OCI-LY7 (cell line): ENCODE measurements around the gene CTBP2.

Experiments
- EZH2phosphoT487 ChIP-seq: fragments of 200-600 bp; sonication (generic); IDR thresholded peaks from 2 replicates; pipeline ENCODE4 v1.6.1; 2018; ENCODE audit warnings: low read depth, borderline replicate concordance, mild to moderate bottlenecking, mixed run types, antibody characterized with exemption, low read length, moderate library complexity, mixed read lengths
- TF ChIP-seq, protein P1 (sequence below): fragments of 200-600 bp; sonication (generic); conservative IDR thresholded peaks from 2 replicates; pipeline ENCODE4 v1.5.1; 2014; ENCODE audit warnings: mild to moderate bottlenecking, antibody characterized with exemption, low read length, moderate library complexity, mixed read lengths

- TF ChIP-seq, protein P1, sequence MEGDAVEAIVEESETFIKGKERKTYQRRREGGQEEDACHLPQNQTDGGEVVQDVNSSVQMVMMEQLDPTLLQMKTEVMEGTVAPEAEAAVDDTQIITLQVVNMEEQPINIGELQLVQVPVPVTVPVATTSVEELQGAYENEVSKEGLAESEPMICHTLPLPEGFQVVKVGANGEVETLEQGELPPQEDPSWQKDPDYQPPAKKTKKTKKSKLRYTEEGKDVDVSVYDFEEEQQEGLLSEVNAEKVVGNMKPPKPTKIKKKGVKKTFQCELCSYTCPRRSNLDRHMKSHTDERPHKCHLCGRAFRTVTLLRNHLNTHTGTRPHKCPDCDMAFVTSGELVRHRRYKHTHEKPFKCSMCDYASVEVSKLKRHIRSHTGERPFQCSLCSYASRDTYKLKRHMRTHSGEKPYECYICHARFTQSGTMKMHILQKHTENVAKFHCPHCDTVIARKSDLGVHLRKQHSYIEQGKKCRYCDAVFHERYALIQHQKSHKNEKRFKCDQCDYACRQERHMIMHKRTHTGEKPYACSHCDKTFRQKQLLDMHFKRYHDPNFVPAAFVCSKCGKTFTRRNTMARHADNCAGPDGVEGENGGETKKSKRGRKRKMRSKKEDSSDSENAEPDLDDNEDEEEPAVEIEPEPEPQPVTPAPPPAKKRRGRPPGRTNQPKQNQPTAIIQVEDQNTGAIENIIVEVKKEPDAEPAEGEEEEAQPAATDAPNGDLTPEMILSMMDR = no peak
- TF ChIP-seq EZH2phosphoT487 = no peak
Observed at GRCh38 chr10:124990671-124991625, 169.4 kb downstream of the CTBP2 start.
